HS-27A (cell line): Measurements from ENCODE around the gene PAX1.

Experiments used
- DNase-seq: peaks from one replicate; pipeline ENCODE4 v3.0.0-alpha.2; 2012; ENCODE audit warnings: low read depth, missing footprints

Gene PAX1

DNA sequence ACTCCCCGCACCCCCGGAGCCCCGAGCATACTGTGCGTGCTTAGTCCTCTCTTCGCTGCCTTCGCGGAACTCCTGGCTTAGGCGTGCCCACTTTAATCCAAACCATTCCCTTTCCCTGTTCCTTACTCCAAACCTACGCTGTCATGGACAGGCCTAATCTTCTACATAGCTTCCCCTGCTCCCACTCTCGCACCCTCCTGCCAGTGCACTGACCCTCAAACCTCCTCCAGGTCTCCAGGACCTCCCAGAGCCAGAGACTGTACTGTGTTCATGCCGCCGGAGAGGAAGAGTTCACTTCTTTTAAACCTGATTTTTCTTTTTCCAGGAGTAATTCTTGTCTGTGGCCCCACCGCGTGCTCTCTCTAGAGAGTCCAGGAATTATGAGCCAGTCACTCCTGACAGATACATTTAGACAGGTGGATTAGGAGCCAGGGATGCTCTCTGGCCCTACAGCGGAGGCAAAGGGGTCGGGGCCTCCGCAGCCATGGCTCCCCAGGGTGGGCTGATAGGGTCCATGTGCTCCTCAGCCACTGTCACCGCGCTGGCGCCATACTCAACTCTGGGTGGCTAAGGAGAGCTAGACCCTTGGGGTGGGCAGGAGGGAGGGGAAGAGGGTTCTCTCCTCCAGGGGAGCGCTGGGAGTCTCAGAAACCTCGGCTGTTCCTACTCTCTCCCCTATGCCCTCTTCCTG, 1.6 kb upstream of the PAX1 start:
- no peak for DNase-seq

DNA sequence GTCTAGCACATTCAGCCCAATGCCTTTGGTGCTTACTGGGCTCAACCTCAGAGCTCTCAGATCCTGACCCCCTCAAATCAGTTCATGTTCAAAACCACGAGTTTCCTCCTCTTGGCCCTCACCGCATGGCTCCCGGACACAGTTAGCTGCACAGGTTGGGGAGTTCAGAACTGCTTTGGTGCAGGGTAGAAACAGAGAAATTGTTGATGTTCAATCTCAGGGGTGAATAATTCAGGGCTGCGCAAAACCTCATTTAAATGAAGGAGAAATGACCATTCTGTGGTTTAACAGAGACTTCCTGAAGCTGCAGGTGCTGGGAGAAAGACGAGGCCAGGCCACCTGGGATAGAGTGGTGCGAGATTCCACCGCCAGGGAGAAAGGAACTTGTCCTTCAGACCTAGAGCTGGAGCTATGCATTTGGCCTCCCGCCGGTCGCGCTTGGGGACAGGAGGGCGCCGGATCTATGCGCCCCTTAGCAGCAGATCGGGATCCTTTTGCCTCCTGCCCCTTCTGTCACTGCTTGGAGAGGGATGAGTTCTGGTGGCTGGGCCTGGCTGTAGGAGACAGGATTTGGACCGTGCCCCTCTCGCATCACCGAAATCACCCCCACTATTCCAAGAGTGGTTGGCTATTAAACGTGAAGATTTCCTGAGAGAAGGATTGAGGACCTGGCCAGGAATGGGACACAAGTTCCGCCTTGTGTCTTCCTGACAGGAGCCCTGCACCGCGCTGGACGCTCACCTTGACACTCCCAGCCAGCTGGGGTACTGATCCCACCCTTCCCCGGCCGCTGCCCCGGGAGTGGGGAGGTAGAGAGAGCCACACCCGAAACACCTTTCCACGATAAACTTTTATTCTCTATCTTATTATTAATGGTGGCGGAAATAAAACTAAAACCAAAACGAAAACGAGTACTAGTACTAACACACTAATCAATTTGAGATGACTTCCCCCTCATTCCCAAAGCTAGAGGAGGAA, 767 bp upstream of the PAX1 start:
- DNase-seq = no peak

DNA sequence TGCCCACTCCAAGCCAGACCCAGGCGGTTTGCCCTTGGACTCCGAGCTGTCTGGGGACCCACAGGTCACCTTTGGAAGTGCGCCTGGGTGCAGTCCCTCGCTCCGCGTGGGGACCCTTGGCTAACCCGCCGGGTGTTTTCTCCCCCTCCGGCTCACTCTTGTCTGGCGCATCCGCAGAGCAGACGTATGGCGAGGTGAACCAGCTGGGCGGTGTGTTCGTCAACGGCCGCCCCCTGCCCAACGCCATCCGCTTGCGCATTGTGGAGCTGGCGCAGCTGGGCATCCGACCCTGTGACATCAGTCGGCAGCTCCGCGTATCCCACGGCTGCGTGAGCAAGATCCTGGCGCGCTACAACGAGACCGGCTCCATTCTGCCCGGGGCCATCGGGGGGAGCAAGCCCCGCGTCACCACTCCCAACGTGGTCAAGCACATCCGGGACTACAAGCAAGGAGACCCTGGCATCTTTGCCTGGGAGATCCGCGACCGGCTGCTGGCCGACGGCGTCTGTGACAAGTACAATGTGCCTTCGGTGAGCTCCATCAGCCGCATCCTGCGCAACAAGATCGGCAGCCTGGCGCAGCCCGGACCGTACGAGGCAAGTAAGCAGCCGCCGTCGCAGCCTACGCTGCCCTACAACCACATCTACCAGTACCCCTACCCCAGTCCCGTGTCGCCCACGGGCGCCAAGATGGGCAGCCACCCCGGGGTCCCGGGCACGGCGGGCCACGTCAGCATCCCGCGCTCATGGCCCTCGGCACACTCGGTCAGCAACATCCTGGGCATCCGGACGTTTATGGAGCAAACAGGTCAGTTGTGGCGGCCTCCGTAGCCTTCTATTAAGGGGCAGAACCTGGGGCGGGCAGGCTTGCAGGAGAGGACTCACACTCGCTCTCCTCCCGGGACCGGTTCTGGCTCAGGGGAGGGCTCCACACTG, 1.1 kb downstream of the PAX1 start:
- DNase-seq = no peak

DNA sequence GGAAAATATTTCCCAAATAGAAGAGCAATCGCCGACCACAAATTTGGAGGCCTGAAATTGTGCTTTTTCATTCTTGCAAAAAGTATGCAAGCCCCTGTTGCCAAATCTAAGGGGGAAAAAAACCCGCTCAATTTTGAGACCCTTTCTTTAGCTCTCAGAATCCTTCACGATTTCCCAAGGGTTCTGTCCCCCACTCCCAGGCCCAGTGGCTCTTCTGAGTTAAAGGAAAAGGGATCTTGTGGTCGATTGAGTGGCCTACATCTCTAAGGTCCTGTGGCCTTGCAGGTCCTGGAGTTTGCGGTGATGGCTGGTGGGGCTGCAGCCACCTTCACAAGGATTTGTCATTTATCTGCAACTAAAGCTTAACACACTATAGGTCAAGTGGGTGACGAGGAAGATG, 1.8 kb downstream of the PAX1 start:
- DNase-seq = no peak

DNA sequence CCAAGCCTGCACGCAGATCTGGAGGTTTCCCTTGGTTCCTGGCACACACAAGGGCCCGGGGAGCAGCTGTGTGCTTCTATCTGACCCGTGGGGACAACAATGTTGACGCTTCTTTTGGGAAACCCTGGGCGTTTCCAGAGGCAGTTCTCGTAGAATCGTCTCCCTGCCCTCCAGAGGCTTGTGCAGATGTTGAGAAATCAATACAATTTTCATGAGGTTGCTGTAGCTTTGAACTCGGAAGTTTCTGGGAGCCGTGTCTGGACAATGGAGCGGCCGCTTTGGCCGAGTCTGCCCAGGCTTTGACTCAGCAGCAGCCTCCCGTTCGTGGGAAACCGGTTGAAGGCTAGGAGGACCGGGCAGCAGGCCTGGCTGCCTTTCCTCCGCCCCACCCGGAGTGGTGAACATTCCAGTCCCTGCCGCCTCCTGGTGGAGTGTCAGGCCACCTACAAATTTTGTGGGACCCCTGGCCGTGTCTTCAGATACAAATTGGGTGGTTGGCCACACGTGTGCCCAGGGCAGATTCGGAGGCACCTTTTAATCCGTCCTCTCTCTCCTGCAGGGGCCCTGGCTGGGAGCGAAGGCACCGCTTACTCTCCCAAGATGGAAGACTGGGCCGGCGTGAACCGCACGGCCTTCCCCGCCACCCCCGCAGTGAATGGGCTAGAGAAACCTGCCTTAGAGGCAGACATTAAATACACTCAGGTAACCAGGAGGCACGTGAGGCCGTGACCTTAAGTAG, 2.7 kb downstream of the PAX1 start:
- DNase-seq = no peak

DNA sequence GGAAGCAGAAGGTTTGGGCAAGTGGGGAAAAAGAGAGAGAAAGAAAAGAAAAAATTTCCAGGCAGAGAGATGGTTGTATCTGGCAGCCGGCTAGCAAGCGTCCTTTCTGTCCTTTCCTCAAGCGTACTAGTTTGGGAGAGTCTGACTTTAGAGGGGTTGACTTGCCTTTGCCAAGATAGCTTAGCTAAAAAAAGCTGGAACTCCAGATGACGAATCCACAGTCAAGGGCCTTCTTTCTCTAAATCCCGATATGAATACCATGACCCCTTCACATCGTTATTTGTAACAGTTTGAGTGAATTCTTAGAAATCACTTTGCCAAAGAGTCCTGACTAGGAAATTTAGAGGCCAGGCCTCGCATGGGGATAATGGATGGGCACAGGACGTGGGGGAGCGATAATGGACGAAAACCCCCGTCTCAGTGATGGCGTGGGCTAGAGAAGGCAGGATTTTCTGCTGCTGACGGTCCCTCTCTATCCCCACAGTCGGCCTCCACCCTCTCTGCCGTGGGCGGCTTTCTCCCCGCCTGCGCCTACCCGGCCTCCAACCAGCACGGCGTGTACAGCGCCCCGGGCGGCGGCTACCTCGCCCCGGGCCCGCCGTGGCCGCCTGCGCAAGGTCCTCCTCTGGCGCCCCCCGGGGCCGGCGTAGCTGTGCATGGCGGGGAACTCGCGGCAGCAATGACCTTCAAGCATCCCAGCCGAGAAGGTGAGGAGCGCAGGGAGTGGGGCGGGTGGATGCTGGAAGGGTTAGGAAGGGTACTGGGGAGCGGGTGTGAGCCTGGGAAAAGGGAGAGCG, 3.5 kb downstream of the PAX1 start:
- DNase-seq = no peak

DNA sequence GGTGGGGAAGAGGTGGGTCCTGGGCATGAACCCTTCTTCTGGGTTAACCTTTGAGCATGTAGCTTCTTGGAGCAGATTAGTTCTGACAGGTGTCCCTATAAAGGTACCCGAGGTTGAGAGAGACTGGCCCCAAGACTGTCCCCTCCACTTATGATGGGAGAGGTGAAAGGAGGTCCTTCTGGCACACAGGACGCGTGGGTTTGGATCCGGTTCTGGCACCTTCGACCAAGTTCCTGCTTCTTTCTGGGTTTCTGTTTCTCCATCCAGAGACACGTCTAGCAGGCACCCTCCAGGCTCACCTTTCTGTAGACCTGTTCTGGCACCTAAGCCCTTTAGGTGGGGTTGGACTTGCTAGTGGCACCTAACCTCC, 4.1 kb downstream of the PAX1 start:
- no peak for DNase-seq

DNA sequence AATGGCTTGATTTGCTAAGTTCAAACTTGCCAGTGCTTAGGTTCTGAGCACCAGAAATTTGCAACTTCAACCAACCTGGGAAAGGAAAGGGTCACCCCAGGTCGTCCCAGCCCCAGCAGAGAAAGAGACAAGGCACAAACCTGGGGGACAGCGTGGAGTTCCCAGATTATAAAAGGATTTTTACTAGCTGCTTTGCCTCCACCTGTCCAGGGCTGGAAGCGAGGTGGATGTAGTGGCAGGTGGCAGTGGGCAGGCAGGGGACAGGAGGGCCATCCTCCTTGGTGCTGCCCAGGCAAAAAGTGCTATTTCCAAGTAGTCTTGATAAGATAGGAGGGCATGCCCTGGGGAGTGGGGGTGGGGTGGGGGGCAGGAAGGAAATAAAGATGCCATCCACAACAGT, 4.9 kb downstream of the PAX1 start:
- DNase-seq = no peak

DNA sequence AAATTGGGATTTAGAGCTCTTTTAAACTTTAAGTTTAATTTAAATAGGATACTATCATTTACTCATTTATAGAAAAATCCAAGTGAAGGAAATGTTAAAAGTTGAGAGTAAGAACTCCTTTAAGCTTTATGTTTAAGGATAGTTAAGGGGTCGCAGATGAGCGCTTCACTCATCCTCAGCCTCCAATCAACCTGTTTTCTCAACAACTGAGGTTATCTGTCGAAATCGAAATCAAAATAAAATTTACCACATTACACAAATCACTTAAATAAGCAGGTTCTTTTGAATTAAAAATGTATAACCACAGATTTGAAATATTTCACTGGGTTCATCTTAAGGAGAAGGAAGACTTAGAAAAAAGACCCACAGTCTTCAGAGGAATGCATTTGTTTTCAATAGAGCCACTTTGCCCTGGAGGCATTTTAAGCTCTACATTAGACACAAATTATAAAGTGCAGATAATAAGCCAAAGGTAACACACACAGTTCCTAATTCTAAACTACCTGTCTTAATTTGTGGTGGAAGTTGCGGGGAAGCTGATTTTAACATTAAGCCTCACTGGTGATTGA, 5.5 kb downstream of the PAX1 start:
- no peak for DNase-seq

DNA sequence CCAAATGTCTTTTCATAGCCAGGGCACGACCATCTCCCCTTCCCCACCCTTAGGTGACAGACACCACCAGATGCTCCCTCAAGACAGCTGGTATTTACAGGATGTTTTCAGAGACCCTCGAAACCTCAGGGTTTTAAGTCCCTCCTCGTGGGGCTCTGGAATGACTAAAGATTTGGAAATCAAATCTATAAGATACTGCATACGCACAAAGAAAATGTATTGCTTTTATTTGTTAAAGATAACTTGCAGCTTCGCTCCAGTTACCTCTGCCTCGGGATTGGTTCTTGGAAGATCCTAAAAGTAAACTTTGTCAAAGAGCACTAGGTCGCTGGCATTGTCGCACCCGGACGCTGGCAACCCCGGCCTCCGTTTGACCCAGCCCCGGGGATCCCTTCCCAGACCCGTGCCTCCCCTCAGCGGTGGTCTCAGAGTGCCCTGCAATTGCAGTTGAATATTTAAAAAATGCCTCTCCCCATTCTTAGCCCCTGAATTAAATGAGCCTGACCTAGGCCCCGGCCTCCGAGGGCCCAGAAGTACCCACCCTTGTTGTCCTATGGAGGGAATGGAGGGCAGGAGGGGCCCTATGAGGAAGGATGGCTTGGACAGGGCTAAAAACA, 7.1 kb downstream of the PAX1 start:
- no peak for DNase-seq

DNA sequence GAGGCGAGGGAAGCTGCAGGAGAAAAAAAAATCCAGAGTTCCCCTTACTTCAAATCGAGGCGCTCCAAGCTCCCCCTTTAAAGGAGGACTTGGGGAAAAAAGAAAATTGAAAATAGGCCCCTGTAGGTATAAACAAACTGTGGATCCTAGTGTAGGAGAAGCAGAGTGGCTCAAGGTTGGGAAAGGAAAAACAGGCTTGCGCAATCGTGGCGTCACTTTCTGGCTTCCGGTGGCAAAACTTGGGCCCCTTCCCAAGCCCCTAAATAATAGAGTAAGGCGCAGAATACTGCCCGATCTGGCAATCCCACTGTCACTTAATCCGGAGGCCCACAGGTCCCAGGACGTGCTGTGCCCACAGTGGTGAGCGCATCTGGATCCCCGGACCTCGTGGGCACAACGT, 8.0 kb downstream of the PAX1 start:
- DNase-seq = no peak

DNA sequence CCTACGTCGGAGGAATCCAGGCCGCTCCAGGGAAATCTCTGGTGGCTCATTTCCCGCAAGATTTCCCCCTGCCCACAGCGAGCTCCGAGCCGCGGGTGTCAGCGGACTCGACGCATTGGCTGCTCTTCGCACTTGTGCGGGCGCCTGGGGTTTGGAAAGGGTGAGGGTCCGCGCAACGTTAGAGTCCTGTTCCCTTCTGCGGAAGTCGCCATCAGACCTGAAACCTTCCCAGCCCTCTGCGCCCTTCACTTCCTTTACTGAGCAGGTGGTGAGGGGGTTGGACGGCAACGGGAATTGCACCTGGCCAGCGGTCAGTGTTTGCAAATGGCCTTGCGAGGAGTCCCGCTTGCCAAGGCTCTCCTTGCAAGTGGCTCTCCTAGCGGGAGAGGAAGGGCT, 8.4 kb downstream of the PAX1 start:
- DNase-seq = no peak

DNA sequence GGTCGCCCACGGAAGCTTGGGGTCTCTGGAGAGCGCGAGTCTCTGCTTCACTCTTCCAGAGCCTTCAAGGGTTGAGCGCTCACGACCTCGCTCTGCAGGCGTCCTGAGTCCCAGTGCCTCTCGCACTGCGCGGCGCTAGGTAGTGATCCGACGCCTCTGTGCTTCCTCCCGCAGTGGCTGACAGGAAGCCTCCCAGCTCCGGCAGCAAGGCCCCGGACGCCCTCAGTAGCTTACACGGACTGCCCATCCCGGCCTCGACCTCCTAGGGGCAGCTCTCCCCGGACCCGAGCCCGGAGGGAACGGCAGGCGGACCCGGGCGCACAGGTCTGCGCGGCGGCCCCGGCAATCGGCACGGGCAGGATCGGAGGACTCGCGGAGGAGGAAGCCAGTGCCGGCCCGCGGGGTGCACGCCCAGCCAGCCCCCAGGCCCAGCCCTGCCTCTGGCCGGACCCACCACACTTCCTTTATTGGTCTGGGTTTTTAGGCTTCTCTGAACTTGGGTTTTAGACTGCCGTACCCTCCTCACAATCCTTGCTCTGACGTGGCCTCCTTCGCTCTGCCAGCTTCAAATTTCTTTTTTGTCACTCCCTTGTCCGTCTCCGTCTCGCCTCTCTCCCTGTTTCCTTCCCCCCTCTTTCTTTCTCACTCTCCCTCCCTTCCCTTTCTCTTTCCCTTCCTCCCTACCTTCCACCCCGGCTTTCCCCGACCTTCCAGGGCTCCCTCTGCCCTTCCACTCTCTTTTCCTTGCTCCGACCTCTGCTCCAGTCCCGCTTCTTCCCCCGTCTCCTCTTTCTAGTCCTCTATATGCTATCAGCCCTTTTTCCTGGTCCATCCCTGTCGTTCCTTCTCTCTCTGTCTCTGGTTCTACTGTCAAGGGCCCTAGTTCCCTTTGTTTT, 9.1 kb downstream of the PAX1 start:
- no peak for DNase-seq

DNA sequence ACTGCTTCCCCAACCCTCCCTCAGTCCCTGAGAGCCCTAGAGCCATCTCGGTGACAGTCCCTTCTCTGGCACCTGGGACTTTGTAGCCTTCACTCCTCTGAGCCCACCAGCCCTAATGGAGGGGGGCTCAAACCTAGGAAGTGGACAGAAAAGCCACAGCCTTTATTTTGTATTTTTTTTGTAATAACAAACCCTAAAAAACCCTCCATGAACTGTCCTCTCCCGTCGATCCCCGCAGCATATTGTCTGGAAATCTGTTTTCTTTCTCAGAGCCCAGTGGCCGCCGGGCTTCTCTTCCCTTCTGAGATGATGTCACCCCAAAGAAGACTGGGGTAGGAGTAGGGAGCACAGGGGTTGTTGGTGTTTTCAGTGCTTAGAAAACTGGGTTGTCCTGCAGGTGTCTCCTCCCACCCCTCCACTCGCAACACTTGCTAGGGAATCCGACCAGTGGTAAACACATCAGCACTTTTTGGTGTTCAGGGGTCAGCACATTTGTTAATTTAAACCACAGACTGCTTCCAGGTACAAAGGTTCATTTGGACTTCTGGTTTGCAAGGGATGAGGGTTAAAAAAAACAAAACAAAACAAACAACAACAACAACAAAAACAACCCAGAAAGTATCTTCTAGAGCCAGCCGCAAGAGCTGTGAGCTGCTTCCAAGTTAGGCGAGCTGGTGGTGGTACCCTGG, 9.9 kb downstream of the PAX1 start:
- no peak for DNase-seq

DNA sequence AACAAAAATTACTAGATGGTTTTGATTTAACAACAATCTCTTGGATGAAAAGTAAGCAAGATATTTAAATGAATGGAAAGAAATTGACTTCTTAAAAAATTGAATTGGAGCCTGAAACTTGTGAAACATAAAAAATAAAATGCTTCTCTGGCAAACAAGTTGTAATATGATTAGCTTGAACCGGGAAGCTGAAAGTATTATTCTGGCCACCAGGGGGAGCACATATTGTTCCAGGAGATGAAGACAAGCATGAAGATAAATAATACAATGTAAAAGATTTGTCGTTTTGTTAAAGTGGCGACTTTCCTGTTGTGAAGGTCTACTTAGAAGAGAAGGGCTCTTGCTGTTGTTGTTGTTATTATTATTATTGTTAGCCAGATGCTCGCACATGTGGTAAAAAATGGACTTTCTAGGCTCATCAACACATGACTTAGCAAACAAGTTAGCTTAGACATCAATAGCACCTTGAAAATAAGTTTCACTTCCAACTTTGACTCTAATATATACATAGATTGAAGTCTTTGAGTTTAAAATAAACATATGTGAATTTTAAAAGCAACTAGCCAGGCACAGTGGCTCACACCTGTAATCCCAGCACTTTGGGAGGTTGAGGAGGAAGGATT, 14.2 kb downstream of the PAX1 start:
- peak; percentile 12 for DNase-seq

DNA sequence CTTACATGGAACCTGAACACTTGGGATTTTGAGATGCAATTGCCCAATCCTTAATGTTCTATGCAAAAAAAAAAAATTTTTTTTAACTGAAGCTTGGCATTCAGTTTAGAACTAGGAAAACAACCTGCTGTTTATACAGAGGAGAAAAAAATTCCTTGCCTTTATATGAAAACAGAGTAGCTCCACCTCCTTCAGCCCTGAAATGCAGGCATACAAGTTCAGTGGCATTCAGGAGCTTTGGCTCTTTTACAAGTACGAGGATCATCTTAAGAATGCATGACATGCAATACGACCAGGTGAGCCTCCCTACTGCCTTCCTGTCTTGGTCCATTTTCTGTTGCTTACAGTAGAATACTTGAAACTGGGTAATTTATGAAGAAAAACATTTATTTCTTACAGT, 20.4 kb downstream of the PAX1 start:
- no peak for DNase-seq

DNA sequence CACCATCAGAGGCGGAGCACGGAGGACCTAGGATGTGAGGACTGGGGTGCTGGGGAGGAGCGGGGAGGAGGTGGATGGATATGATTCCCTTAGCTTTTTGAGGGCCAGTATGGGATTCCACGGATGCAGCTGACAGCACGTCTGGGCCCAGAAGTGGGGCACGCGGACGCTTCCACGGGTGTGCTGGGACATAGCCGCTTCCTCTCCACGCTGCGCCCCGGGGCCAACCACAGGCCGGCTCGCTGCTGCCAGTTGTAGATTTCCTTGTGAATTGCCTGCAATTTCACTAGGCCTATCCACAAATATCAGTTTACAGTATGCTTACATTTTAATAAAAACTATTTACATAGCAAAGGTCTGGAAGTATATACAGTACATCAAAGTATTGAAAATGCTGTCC, 23.9 kb downstream of the PAX1 start:
- no peak for DNase-seq

DNA sequence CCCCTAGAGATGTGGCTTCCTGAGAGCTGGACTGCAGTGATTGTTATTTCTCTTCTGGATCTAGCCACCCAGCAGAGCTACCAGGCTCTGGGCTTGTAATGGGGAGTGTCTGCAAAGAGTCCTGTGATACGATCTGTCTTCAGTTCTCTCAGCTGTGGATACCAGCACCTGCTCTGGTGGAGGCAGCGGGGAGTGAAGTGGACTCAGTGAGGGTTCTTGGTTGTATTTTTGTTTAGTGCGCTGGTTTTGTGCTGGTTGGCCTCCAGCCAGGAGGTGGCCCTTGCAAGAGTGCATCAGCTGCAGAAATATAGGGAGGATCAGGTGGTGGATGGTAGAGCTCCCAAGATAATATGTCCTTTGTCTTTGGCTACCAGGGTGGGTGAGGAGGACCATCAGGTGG, 33.7 kb downstream of the PAX1 start:
- no peak for DNase-seq
